GM21423 (cell line): ENCODE results near the gene RIMS3.
"Not testable (repeated sequence)": the region's sequence is repeated elsewhere in the genome, so short reads cannot be mapped to it uniquely, and the experiment has no call there.

ENCODE experiments used
- ATAC-seq: cut with Tn5 transposase; IDR thresholded peaks from one replicate; pipeline ENCODE4 v1.9.1; 2021; ENCODE audit warnings: mild to moderate bottlenecking, moderate library complexity; ENCODE audit not compliant: unreplicated experiment

RIMS3 gene

DNA sequence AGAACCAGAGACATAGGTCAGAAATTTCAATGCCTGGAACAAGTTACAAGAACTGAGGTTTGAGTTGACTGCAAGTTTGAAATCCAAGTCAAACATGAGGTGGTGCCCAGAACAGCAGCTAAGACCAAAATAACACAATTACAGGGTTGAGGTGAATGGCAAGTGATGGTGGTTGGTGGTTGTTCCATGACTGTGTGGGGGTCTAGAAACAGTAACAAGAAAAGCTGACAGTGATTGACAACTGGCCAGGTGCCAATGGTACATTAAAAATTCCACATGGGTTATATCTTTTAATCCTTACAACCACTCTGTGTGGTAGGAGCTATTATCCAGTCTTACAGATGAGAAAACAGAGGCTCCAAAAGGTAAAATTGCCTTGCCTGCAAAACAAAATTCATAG is 32.0 kb downstream of the RIMS3 start:
- no peak for ATAC-seq

DNA sequence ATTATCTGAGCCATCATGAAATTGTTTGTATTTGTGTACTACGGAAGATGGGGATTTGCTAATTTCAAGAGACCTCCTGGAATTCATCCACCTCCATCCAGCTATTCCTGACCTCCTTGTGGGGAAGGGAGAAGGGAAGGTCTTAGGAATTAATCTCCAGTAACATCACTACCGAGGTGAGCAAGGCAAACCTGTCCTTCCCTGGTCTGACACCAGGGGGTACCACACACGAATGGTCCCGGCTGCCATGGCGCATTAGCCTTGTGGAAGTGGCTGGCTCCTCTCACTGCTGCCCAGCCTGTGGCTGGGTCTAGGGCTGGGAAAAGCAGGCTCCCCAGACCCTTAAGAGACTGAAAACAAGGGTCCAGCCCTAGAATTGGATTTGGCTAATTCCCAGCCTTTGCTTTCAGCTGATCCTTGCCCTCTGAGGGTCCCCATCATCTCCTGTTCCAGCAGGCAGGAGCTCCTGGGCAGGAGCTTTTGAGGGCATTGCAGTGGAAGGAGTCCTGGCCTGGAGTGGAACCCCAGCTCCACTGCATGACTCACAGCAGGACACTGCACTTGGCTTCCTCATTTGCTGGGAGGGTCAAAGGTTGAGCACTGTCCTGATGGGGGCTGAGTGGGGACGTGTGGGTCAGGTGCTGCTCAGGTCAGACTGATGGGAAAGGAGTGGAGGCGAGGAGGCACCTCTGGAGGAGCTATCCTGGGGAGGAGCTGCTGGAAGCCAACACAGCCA is 34.8 kb downstream of the RIMS3 start:
- ATAC-seq, result no peak

DNA sequence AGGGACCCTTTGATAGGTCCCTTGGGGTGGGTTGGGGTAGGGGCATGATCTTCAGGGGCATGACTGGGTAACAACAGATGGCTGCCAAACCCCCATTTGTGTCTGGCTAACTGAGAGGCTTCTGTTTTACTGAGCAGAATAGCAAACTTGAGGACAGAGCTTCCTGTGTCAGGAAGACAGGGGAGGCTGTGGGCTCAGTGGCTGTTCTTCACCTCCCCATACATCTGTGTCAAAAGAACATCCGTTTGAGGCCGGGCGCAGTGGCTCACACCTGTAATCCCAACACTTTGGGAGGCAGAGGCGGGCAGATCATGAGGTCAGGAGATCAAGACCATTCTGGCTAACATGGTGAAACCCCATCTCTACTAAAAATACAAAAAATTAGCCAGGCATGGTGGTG is 35.9 kb downstream of the RIMS3 start:
- ATAC-seq, result not testable (repeated sequence)

GRCh38 chr1:40628903-40629292 is 36.6 kb downstream of the RIMS3 start:
- no peak for ATAC-seq

- ATAC-seq, result peak; percentile 64
These were observed 37.2 kb downstream of the RIMS3 start for GRCh38 chr1:40627987-40628902.

DNA sequence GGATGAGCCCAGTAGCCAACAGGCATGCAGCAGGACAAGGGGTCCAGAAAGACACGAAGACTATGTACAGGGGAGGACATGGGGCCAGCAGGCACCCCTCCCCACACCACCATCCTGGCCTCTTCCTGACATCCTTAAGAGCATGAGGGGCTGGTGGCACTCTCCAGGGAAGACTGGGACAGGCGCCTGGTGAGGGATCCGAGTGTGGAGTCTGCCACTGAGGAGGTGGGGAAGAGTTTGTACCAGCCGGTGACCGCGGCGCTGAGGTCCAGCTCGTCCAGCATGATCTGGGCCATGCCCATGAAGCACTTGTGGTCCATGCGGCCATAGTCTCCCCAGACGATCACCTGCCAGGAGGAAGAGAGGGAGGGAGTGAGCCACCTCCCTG is 39.1 kb downstream of the RIMS3 start:
- no peak for ATAC-seq

DNA sequence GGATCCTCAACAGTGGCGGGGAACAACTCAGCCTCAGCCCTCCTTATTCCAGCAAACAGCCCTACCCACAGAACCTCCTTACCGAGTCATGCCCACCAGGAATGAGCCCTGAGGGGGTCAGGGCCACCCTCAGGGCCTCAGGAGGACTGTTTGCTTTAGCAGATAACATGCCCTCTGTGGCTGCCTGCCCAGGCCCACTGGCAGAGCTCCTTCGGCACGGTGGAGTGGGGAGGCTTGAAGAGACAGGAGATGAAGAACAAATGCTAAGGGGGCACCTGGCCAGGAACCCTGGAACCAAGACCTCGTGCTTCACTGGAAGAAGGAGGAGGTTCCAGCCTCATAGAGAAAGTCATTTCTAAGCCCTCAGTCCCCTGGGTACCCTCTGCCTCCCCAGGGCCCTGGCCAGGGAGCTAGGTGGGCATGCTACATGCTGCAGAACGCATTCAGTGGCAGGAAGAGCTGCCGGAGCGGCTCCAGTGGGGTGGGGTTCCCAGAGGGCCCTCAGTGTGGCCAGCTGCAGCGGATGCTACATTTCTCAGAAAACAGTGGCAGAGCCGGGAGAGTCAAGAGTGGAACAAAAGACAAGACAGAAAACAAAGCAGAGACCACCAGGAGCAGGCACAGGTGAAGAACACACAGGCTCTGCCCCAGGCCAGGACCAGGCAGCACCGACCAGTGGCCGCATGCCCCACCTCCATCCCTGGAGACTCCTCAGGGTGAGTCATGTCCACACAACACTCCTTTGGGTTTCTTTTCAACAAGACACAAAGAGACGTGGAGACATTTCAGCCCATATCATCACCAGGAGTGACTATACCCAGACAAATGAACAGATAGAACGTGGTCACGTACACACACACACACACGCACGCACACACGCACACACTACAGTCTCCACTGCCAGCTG is 39.8 kb downstream of the RIMS3 start:
- no peak for ATAC-seq

DNA sequence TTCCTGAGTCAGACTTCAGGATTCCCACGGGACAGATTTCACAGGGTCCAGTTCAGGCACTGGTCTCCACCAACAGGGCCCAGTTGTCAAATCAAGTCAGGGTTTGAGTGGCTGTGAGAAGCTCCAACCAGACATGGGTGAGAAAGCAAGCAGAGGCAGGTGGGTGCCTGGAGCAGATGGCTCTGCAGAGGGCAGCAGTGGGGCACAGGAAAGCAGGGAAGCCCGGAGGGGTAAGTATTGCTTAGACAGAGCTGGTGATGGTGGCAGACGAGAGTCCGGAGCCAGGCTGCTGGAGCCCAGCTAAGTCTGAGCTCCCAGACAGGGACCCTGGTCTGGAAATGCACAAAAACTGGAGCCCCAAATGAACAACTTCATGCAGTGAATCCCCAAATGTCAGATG is 40.4 kb downstream of the RIMS3 start:
- ATAC-seq, result no peak

- no peak for ATAC-seq
These were observed 42.4 kb downstream of the RIMS3 start for GRCh38 chr1:40622936-40623629.

GRCh38 chr1:40621821-40622450 is 43.5 kb downstream of the RIMS3 start:
- ATAC-seq, result no peak

- no peak for ATAC-seq
These were observed 44.8 kb downstream of the RIMS3 start for GRCh38 chr1:40620586-40621210.

- no peak for ATAC-seq
These were observed 45.3 kb downstream of the RIMS3 start for GRCh38 chr1:40620150-40620549.

GRCh38 chr1:40618108-40618507 is 47.4 kb downstream of the RIMS3 start:
- no peak for ATAC-seq

GRCh38 chr1:40612345-40612831 is 53.1 kb downstream of the RIMS3 start:
- ATAC-seq, result peak; percentile 44

GRCh38 chr1:40610156-40610555 is 55.3 kb downstream of the RIMS3 start:
- ATAC-seq, result no peak

- ATAC-seq, result no peak
These were observed 57.6 kb downstream of the RIMS3 start for GRCh38 chr1:40607921-40608320.

GRCh38 chr1:40606978-40607377 is 58.5 kb downstream of the RIMS3 start:
- no peak for ATAC-seq

GRCh38 chr1:40606194-40606593 is 59.3 kb downstream of the RIMS3 start:
- no peak for ATAC-seq

GRCh38 chr1:40599926-40600325 is 65.6 kb downstream of the RIMS3 start:
- ATAC-seq, result no peak
